Body of pancreas (tissue), 4 donors: Measurements from ENCODE around the gene ZNF266. TPM values are rescaled to one million over a fixed set of nuclear protein-coding genes. Genes with fewer than 3 reads are reported as not detected.
A peak's percentile ranks its signal among the peaks of the same experiment; 100 is the strongest.

Experiments used
- ATAC-seq: fragments of 150-250 bp; one replicate; pipeline ENCODE4 v1.9.1; 2016
- DNase-seq, 4 donors: peaks; one replicate each; pipeline ENCODE4 v3.0.0-alpha.2; 2019
- H3K27ac ChIP-seq, 4 donors: fragments of 200-600 bp; sonication (generic); 1 replicate in 3 of 4; 2 replicates in 1 of 4; pipeline versions ENCODE4 v1.5.1 to v1.6.1; 2016 to 2019; ENCODE audit warnings: mild to moderate bottlenecking in 1 of 4, mixed read lengths in 1 of 4, moderate library complexity in 1 of 4
- H3K27me3 ChIP-seq, 2 donors: fragments of 200-600 bp; sonication (generic); one replicate each; pipeline ENCODE4 v1.6.0; 2016; ENCODE audit warnings: mild to moderate bottlenecking in 1 of 2
- H3K36me3 ChIP-seq, 2 donors: fragments of 200-600 bp; sonication (generic); replicated peaks in 1 of 2; 2 replicates each; pipeline ENCODE4 v1.5.1; 2016; ENCODE audit warnings: low read depth in 2 of 2; ENCODE audit not compliant: insufficient read depth in 1 of 2
- H3K4me1 ChIP-seq: fragments of 200-600 bp; sonication (generic); one replicate; pipeline ENCODE4 v1.6.0; 2016
- H3K4me3 ChIP-seq, 2 donors: fragments of 200-600 bp; sonication (generic); 1 replicate in 1 of 2; 2 replicates in 1 of 2; pipeline ENCODE4 v1.5.1; 2016 to 2019
- H3K9me3 ChIP-seq, 3 donors: fragments of 200-600 bp; sonication (generic); 1 replicate in 2 of 3; 2 replicates in 1 of 3; pipeline ENCODE4 v1.5.1; 2016
- CTCF ChIP-seq, 7 experiments: fragments of 450-650 bp in 4 of 7; fragments of 200-600 bp in 3 of 7; sonication (generic) in 3 of 7; IDR thresholded peaks; one replicate each; pipeline ENCODE4 v1.5.1; 2016 to 2019; ENCODE audit warnings: antibody characterized with exemption in 7 of 7
- POLR2A ChIP-seq, 3 donors: fragments of 450-650 bp; IDR thresholded peaks; one replicate each; pipeline ENCODE4 v1.6.1; 2016; ENCODE audit warnings: antibody characterized with exemption in 3 of 3, mild to moderate bottlenecking in 2 of 3
- WGBS, 2 donors: methylation state at CpG; one replicate each; pipeline ENCODE4 v1.1.5; 2017; 5-methylcytosine and 5-hydroxymethylcytosine counted together
- intact Hi-C: fragments of 100-400 bp; cut with DNase I; formaldehyde crosslinking; loops from one replicate; pipeline ENCODE4 v1.15.1; 2023
- total RNA-seq, 2 donors: library from RNA; depleted of rRNA; stranded (reverse); fragments of >200 nt; gene quantifications; one replicate each; pipeline ENCODE4 v1.1.0, GENCODE V29; 2016

The ZNF266 gene
- total RNA-seq, 2 donors from 2014 or later = 12.2 to 13.7 TPM

- Histone ChIP-seq H3K9me3 (peaks cover 0 to 53% (median 0%) of the 10 kb centered on the region in 3 donors), H3K27me3 (no peaks in the 10 kb centered on the region), H3K4me1 (peaks cover 4% of the 10 kb centered on the region), H3K27ac (no peak overlapping the region), H3K36me3 (no peaks in the 10 kb centered on the region), H3K4me3 (peak overlapping the region; percentile 48 to 58)
- intact Hi-C loops = no loop called here
- 1% methylated on average over 25 to 39 of the region's 39 CpGs for WGBS, 2 donors
- DNase-seq (peak; percentile 47 to 76 (median 70)), ATAC-seq (peak; percentile 65)
- TF ChIP-seq CTCF (IDR thresholded peaks at IDR 0.05) (no peak), POLR2A (IDR thresholded peaks at IDR 0.05) (no peak)
Observed at GRCh38 chr19:9406798-9407352, 28.5 kb downstream of the ZNF266 start.

GRCh38 chr19:9381361-9381785 is 54.0 kb downstream of the ZNF266 start:
- no peaks in the 10 kb centered on the region for H3K4me1 ChIP-seq
- ATAC-seq = no peak
- H3K9me3 ChIP-seq = peaks cover 0 to 87% (median 12%) of the 10 kb centered on the region in 3 donors
- H3K27ac ChIP-seq = no peak overlapping the region
- H3K36me3 ChIP-seq = peaks cover 23 to 50% of the 10 kb centered on the region in 2 donors
- intact Hi-C loops = no loop called here
- DNase-seq = no peak
- TF ChIP-seq CTCF (IDR thresholded peaks at IDR 0.05) = no peak
- TF ChIP-seq POLR2A (IDR thresholded peaks at IDR 0.05) = no peak
- 75 to 96% methylated on average over 4 of the region's 4 CpGs for WGBS, 2 donors
- H3K27me3 ChIP-seq = no peaks in the 10 kb centered on the region
- no peak overlapping the region for H3K4me3 ChIP-seq

GRCh38 chr19:9370738-9371619 is 64.4 kb downstream of the ZNF266 start:
- Histone ChIP-seq H3K27ac (no peak overlapping the region), H3K9me3 (peaks cover 0 to 53% (median 2%) of the 10 kb centered on the region in 3 donors), H3K4me3 (no peak overlapping the region), H3K36me3 (peaks cover 0 to 4% of the 10 kb centered on the region in 2 donors), H3K27me3 (no peaks in the 10 kb centered on the region), H3K4me1 (no peaks in the 10 kb centered on the region)
- DNase-seq (no peak), ATAC-seq (no peak)
- 78 to 83% methylated on average over 6 of the region's 6 CpGs for whole genome bisulfite sequencing, 2 donors
- TF ChIP-seq POLR2A (IDR thresholded peaks at IDR 0.05) (no peak), CTCF (IDR thresholded peaks at IDR 0.05) (no peak)
- intact Hi-C loops = no loop called here

GRCh38 chr19:9362905-9363304 is 72.5 kb downstream of the ZNF266 start, which contains the start of gene ZNF177:
Gene ZNF177 (plus strand): TSS chr19:9363013. CDS start chr19:9378312, 15,299 bp downstream.
- Histone ChIP-seq H3K4me3 (no peak within 1 kb of the TSS), H3K27ac (no peak within 1 kb of the TSS), H3K27me3 (no peaks in the 10 kb centered on the region), H3K4me1 (no peaks in the 10 kb centered on the region), H3K36me3 (peaks cover 0 to 4% of the 10 kb centered on the region in 2 donors), H3K9me3 (peaks cover 0 to 78% (median 4%) of the 10 kb centered on the region in 3 donors)
- DNase-seq (no peak), ATAC-seq (no peak)
- WGBS, 2 donors = 0 to 4% methylated on average over 8 to 28 of the region's 28 CpGs
- TF ChIP-seq POLR2A (IDR thresholded peaks at IDR 0.05) (no peak), CTCF (IDR thresholded peaks at IDR 0.05) (no peak)
- intact Hi-C loops = no loop called here

Other genes starting within 250 kb of the ZNF266 start
- gene OR7D4, start 216.0 kb downstream of the ZNF266 start, total RNA-seq = not detected
- not detected for gene OR7E24, start 184.6 kb downstream of the ZNF266 start, total RNA-seq
- gene ZNF699, start 125.7 kb downstream of the ZNF266 start, total RNA-seq = 10 to 100 TPM in 1 of 2 donors, 1 to 10 TPM in 1; 3.4 to 13.5 TPM
- gene ZNF559, start 111.4 kb downstream of the ZNF266 start, total RNA-seq = 1 to 10 TPM; 6.5 to 6.6 TPM
- under 1 TPM; 0.66 to 0.78 TPM for gene ZNF177, start 72.6 kb downstream of the ZNF266 start, total RNA-seq
- gene ZNF560, start 63.0 kb upstream of the ZNF266 start, total RNA-seq = not detected
- gene ZNF426, start 103.1 kb upstream of the ZNF266 start, total RNA-seq = 1 to 10 TPM; 3.6 to 4.2 TPM
- 10 to 100 TPM; 11.2 to 44.5 TPM for gene ZNF121, start 148.9 kb upstream of the ZNF266 start, total RNA-seq
- gene ZNF561, start 185.7 kb upstream of the ZNF266 start, total RNA-seq = 10 to 100 TPM; 12.5 to 17.4 TPM
- 10 to 100 TPM in 1 of 2 donors, 1 to 10 TPM in 1; 9.1 to 18.1 TPM for gene ZNF562, start 239.5 kb upstream of the ZNF266 start, total RNA-seq